Heart left ventricle (tissue), 16 donors: ENCODE results near the gene ST6GALNAC4. TPM values are rescaled to one million over a fixed set of nuclear protein-coding genes. Genes with fewer than 3 reads are reported as not detected.
"Not testable (repeated sequence)": the region's sequence is repeated elsewhere in the genome, so short reads cannot be mapped to it uniquely, and the experiment has no call there.

ENCODE experiments used
- ATAC-seq, 4 donors: fragments of 200-7000 bp; cut with Tn5 transposase; one replicate each; pipeline ENCODE4 v1.9.1; 2020 to 2022; ENCODE audit warnings: moderate library complexity in 4 of 4, mild to moderate bottlenecking in 3 of 4, moderate number of reproducible peaks in 1 of 4
- DNase-seq, 5 donors: peaks; one replicate each; pipeline ENCODE4 v3.0.0-alpha.2; 2020
- H3K27ac ChIP-seq, 12 donors: fragments of 200-600 bp; sonication (generic) in 4 of 12; one replicate each; pipeline versions ENCODE4 v1.5.0 to v1.8.0; 2016 to 2022; ENCODE audit warnings: mild to moderate bottlenecking in 2 of 12
- H3K27me3 ChIP-seq, 9 donors: fragments of 200-600 bp; sonication (generic) in 2 of 9; one replicate each; pipeline versions ENCODE4 v1.5.1 to v1.8.0; 2016 to 2022; ENCODE audit warnings: mild to moderate bottlenecking in 3 of 9
- H3K36me3 ChIP-seq, 9 donors: fragments of 200-600 bp; sonication (generic) in 2 of 9; one replicate each; pipeline versions ENCODE4 v1.5.0 to v1.8.0; 2018 to 2022; ENCODE audit warnings: mild to moderate bottlenecking in 2 of 9
- H3K4me1 ChIP-seq, 12 donors: fragments of 200-600 bp; sonication (generic) in 4 of 12; one replicate each; pipeline versions ENCODE4 v1.5.0 to v1.8.0; 2016 to 2022; ENCODE audit warnings: mild to moderate bottlenecking in 3 of 12
- H3K4me3 ChIP-seq, 12 donors: fragments of 200-600 bp; sonication (generic) in 4 of 12; one replicate each; pipeline versions ENCODE4 v1.5.0 to v1.8.0; 2017 to 2022; ENCODE audit warnings: mild to moderate bottlenecking in 9 of 12, moderate library complexity in 4 of 12
- H3K9me3 ChIP-seq, 12 donors: fragments of 200-600 bp; sonication (generic) in 4 of 12; one replicate each; pipeline versions ENCODE4 v1.5.0 to v1.8.0; 2016 to 2022; ENCODE audit warnings: mild to moderate bottlenecking in 1 of 12
- CTCF ChIP-seq, 12 donors: fragments of 200-600 bp; sonication (generic) in 4 of 12; IDR thresholded peaks; one replicate each; pipeline versions ENCODE4 v1.5.0 to v1.8.0; 2018 to 2022; ENCODE audit warnings: antibody characterized with exemption in 12 of 12, mild to moderate bottlenecking in 5 of 12
- POLR2A ChIP-seq, 2 donors: fragments of 450-650 bp; IDR thresholded peaks; one replicate each; pipeline ENCODE4 v1.6.1; 2017; ENCODE audit warnings: antibody characterized with exemption in 2 of 2, mild to moderate bottlenecking in 2 of 2, moderate library complexity in 2 of 2
- WGBS, 4 donors: extraction: QIAGEN DNeasy Blood & Tissue Kit in 2 of 4; methylation state at CpG; one replicate each; pipeline versions ENCODE4 v1.1.5 to v1.1.7; 2013 to 2018; 5-methylcytosine and 5-hydroxymethylcytosine counted together
- intact Hi-C, 10 donors: fragments of 100-400 bp; cut with DNase I; formaldehyde crosslinking; loops; one replicate each; pipeline versions ENCODE4 v1.11.1 to v1.14.2; 2022
- polyA plus RNA-seq, 2 donors: library from polyadenylated mRNA; stranded (reverse); fragments of 200-250 nt; gene quantifications; one replicate each; pipeline ENCODE4 v1.2.3, GENCODE V29; 2013
- total RNA-seq, 9 donors: library from RNA; depleted of rRNA in 2 of 9; stranded (reverse); fragments of >200 nt in 2 of 9; fragmentation: NEBNext Ultra II Directional in 3 of 9; extraction: Animal tissue kit (Norgen Biotek cat#: 25700) in 3 of 9; gene quantifications; one replicate each; pipeline versions ENCODE4 v1.1.0 to v1.2.4, GENCODE V29; 2016 to 2023
- donor health status: ischemic (EF 13 %, LVEDD 7.1; RV severe dilation, severe dysfunction).
- donor health status: healthy with polysubstance abuse.
- donor health status: DM: no; HTN: yes; CAD: no.
- donor health status: DM: no; HTN: no; CAD: no.
- donor health status: ischemic (EF 25% LVEDD 6.9; RV normal size, moderate dysfunction).
- donor health status: ischemic (EF 25% LVEDD 5.7; RV mildly dilated, moderate dysfunction).
- donor health status: healthy.
- donor health status: DM: yes; HTN: yes; CAD: no.
- donor health status: ischemic (EF 35%, LVEDD 5.7; RV mildly dilated, moderate dysfunction).
- donor health status: nonischemic (EF 11% LVEDD 7.7; RV severe dilation, severe dysfunction).
- donor health status: DM: yes; HTN: yes; CAD: no.
- donor health status: PGD.
- donor health status: ischemic (EF 29% LVEDD 5.4; RV normal size, mild dysfunction).
- donor health status: nonischemic (EF 23%, LVEDD 6.1; RV moderate dilation, normal function).

The ST6GALNAC4 gene
- total and polyA plus RNA-seq, 11 donors: 17.0 to 72.0 (median 42.6) TPM

GRCh38 chr9:127871531-127871930, 45.3 kb downstream of the ST6GALNAC4 start:
- no peaks in the 10 kb centered on the region for H3K9me3 ChIP-seq
- intact Hi-C loops: loop anchor here in 9 of 10 donors (2.0 to 5.0 kb wide), 9 partner anchors 41 to 279 kb away; partner anchors contain the start of genes CDK9 (in 5 of the 9), TOR2A (in 5 of the 9), FPGS (in 4 of the 9) and ST6GALNAC4 (in 2 of the 9)
- no peak for ATAC-seq
- 76 to 88% (median 85%) methylated on average over 9 of the region's 9 CpGs for WGBS, 4 donors
- TF ChIP-seq CTCF (IDR thresholded peaks at IDR 0.05) (no peak), POLR2A (IDR thresholded peaks at IDR 0.05) (no peak)
- DNase-seq: no peak
- H3K36me3 ChIP-seq: peaks cover 0 to 60% (median 45%) of the 10 kb centered on the region in 9 donors
- peaks cover 0 to 73% (median 49%) of the 10 kb centered on the region in 12 donors for H3K4me1 ChIP-seq
- H3K27ac ChIP-seq: no peak overlapping the region
- H3K27me3 ChIP-seq: no peaks in the 10 kb centered on the region
- H3K4me3 ChIP-seq: no peak overlapping the region

GRCh38 chr9:127870887-127871286, 46.0 kb downstream of the ST6GALNAC4 start:
- Histone ChIP-seq H3K36me3 (peaks cover 0 to 60% (median 45%) of the 10 kb centered on the region in 9 donors), H3K27ac (no peak overlapping the region), H3K9me3 (no peaks in the 10 kb centered on the region), H3K4me3 (no peak overlapping the region), H3K27me3 (no peaks in the 10 kb centered on the region), H3K4me1 (peaks cover 0 to 68% (median 45%) of the 10 kb centered on the region in 12 donors)
- intact Hi-C loops: loop anchor here (1.0 to 5.0 kb wide), 10 partner anchors 41 to 279 kb away; partner anchors contain the start of genes TOR2A (in 6 of the 10), CDK9 (in 5 of the 10), FPGS (in 4 of the 10) and ST6GALNAC4 (in 2 of the 10)
- DNase-seq: no peak
- ATAC-seq: no peak
- 74 to 87% (median 81%) methylated on average over 12 of the region's 12 CpGs for WGBS, 4 donors
- TF ChIP-seq POLR2A (IDR thresholded peaks at IDR 0.05): no peak
- no peak for TF ChIP-seq CTCF (IDR thresholded peaks at IDR 0.05)

- peak in 2 of 12 donors; percentile 18 to 33 for TF ChIP-seq CTCF (IDR thresholded peaks at IDR 0.05)
- not testable (repeated sequence) for H3K4me3 ChIP-seq, DNase-seq, ATAC-seq, H3K27me3 ChIP-seq, H3K9me3 ChIP-seq
- Histone ChIP-seq H3K27ac (peak overlapping the region in 5 of 12 donors; percentile 27 to 86 (median 35)), H3K36me3 (peaks cover 0 to 60% (median 45%) of the 10 kb centered on the region in 9 donors), H3K4me1 (peaks cover 0 to 60% (median 41%) of the 10 kb centered on the region in 12 donors)
- intact Hi-C loops: loop anchor here (1.0 to 5.0 kb wide), 10 partner anchors 42 to 278 kb away; partner anchors contain the start of genes TOR2A (in 6 of the 10), CDK9 (in 5 of the 10), FPGS (in 4 of the 10) and ST6GALNAC4 (in 2 of the 10)
- WGBS, 4 donors: 58 to 64% (median 61%) methylated on average over 9 of the region's 9 CpGs
These were observed 46.7 kb downstream of the ST6GALNAC4 start for GRCh38 chr9:127870153-127870491.

- Histone ChIP-seq H3K36me3 (peaks cover 0 to 60% (median 45%) of the 10 kb centered on the region in 9 donors), H3K4me1 (peaks cover 0 to 55% (median 37%) of the 10 kb centered on the region in 12 donors), H3K27me3 (no peaks in the 10 kb centered on the region), H3K27ac (peak overlapping the region in 10 of 12 donors; percentile 27 to 88 (median 58)), H3K9me3 (no peaks in the 10 kb centered on the region), H3K4me3 (no peak overlapping the region)
- intact Hi-C loops: loop anchor here (1.0 to 5.0 kb wide), 12 partner anchors 41 to 277 kb away; partner anchors contain the start of genes CDK9 (in 8 of the 10), TOR2A (in 7 of the 10), FPGS (in 5 of the 10) and ST6GALNAC4 (in 2 of the 10)
- 55 to 64% (median 60%) methylated on average over 15 to 18 of the region's 18 CpGs for WGBS, 4 donors
- peak; percentile 64 to 80 (median 68) for ATAC-seq
- DNase-seq: peak; percentile 90 to 96 (median 91)
- no peak for TF ChIP-seq POLR2A (IDR thresholded peaks at IDR 0.05)
- TF ChIP-seq CTCF (IDR thresholded peaks at IDR 0.05): peak; percentile 85 to 94 (median 88)
These were observed 47.3 kb downstream of the ST6GALNAC4 start for GRCh38 chr9:127869310-127870152.
